Measurements from ENCODE around the gene MYH4.

Gene MYH4

GRCh38 chr17:10421900-10422542 is 47.3 kb downstream of the MYH4 start, which contains the start of gene MYH8:
Gene MYH8 (minus strand): TSS chr17:10421950. CDS start chr17:10420227, 1,723 bp downstream.
- DNase-seq (ENCODE audit: low spot score) = no peak

- DNase-seq (ENCODE audit: low spot score) = no peak
Measured at GRCh38 chr17:10421211-10421610, 48.1 kb downstream of the MYH4 start.

GRCh38 chr17:10420811-10421210 is 48.5 kb downstream of the MYH4 start:
- DNase-seq (ENCODE audit: low spot score) = no peak

- no peak for DNase-seq (ENCODE audit: low spot score)
Measured at GRCh38 chr17:10417431-10417830, 51.9 kb downstream of the MYH4 start.

GRCh38 chr17:10415161-10415560 is 54.2 kb downstream of the MYH4 start:
- DNase-seq (ENCODE audit: low spot score) = no peak

GRCh38 chr17:10403589-10403988 is 65.8 kb downstream of the MYH4 start:
- DNase-seq (ENCODE audit: low spot score) = no peak

- no peak for DNase-seq (ENCODE audit: low spot score)
Measured at GRCh38 chr17:10398352-10398751, 71.0 kb downstream of the MYH4 start.

GRCh38 chr17:10396524-10397163 is 72.7 kb downstream of the MYH4 start:
- no peak for DNase-seq (ENCODE audit: low spot score)

- DNase-seq (ENCODE audit: low spot score) = no peak
Measured at GRCh38 chr17:10394201-10394887, 75.0 kb downstream of the MYH4 start.

All from pons (tissue), 1 donor.